ENCODE measurements around the gene MCOLN1.

GRCh38 chr19:7488736-7489353 is 33.6 kb upstream of the MCOLN1 start, which contains the start of gene PEX11G:
- TF ChIP-seq TEAD4 (IDR thresholded peaks at IDR 0.05), result no peak
- no peak for TF ChIP-seq CEBPB (IDR thresholded peaks at IDR 0.05)
- TF ChIP-seq EGR1 (IDR thresholded peaks at IDR 0.05), result no peak
- no peak for TF ChIP-seq EP300 (IDR thresholded peaks at IDR 0.05; ENCODE audit: borderline replicate concordance)
- TF ChIP-seq ZBTB7A (IDR thresholded peaks at IDR 0.05; ENCODE audit: low read depth), result no peak; the same call in 1 of the 2 replicates
